WERI-Rb-1 (cell line): ENCODE results near the gene TNRC18.

Experiments used
- DNase-seq: peaks from one replicate; pipeline ENCODE4 v3.0.0-alpha.2; 2020
- H3K27ac ChIP-seq: fragments of 250-450 bp; sonication (Bioruptor Pico); 2 replicates; pipeline ENCODE4 v1.5.1; 2020; ENCODE audit warnings: mild to moderate bottlenecking, moderate library complexity
- H3K27me3 ChIP-seq: fragments of 250-450 bp; sonication (Bioruptor Pico); 2 replicates; pipeline ENCODE4 v1.5.1; 2021; ENCODE audit warnings: mild to moderate bottlenecking, low read depth, moderate library complexity; ENCODE audit not compliant: insufficient read depth, severe bottlenecking
- H3K36me3 ChIP-seq: fragments of 250-450 bp; sonication (Bioruptor Pico); 2 replicates; pipeline ENCODE4 v1.5.1; 2020; ENCODE audit warnings: mild to moderate bottlenecking, moderate library complexity
- H3K4me3 ChIP-seq: 2 replicates; pipeline ENCODE4 v1.5.1; 2011; ENCODE audit warnings: low read depth, mild to moderate bottlenecking, control low read depth, low read length
- H3K9me3 ChIP-seq: fragments of 250-450 bp; sonication (Bioruptor Pico); 2 replicates; pipeline ENCODE4 v1.5.1; 2021; ENCODE audit warnings: mild to moderate bottlenecking, moderate library complexity; ENCODE audit not compliant: severe bottlenecking
- TF ChIP-seq, protein P1 (sequence below): IDR thresholded peaks from 2 replicates; pipeline ENCODE4 v1.5.1; 2011; ENCODE audit warnings: low read depth, mild to moderate bottlenecking, control low read depth, inconsistent platforms, low read length

TNRC18 gene

GRCh38 chr7:5456409-5456808 is 32.8 kb upstream of the TNRC18 start:
- TF ChIP-seq, protein P1, sequence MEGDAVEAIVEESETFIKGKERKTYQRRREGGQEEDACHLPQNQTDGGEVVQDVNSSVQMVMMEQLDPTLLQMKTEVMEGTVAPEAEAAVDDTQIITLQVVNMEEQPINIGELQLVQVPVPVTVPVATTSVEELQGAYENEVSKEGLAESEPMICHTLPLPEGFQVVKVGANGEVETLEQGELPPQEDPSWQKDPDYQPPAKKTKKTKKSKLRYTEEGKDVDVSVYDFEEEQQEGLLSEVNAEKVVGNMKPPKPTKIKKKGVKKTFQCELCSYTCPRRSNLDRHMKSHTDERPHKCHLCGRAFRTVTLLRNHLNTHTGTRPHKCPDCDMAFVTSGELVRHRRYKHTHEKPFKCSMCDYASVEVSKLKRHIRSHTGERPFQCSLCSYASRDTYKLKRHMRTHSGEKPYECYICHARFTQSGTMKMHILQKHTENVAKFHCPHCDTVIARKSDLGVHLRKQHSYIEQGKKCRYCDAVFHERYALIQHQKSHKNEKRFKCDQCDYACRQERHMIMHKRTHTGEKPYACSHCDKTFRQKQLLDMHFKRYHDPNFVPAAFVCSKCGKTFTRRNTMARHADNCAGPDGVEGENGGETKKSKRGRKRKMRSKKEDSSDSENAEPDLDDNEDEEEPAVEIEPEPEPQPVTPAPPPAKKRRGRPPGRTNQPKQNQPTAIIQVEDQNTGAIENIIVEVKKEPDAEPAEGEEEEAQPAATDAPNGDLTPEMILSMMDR = no peak
- no peaks in the 10 kb centered on the region for H3K9me3 ChIP-seq
- H3K4me3 ChIP-seq = no peak overlapping the region
- H3K27me3 ChIP-seq = no peaks in the 10 kb centered on the region
- H3K27ac ChIP-seq = no peak overlapping the region
- no peak for DNase-seq
- no peaks in the 10 kb centered on the region; the same call in 1 of the 2 replicates for H3K36me3 ChIP-seq

DNA sequence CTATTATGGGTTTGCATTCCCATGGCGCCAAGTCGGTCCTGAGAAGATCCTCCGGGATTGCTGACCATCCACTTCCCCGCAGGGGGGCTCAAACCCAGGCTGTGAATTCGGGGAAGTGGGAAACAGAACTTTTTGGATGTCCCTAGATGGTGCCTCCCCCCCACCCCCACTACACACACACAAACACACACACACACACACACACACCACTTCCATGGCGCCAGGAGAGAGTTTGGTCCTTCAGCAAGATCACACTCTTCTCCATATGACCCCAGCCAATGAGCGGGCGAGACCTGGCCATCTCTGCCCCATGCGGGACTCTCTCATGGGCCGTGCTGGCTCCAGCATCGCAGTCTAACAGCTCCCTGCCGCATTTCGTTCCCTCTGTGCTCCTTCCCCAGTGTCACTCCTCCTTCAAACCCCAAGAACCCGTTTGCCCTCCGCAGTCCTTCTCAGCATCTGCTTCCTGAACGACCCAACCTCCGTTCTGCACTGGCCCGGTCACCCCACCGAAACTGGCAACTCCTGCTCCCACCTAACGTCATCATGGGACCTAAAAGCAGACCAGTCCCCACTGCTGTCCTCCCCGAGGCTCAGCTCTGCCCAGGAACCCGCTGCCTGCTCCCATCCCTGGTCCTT is 32.1 kb upstream of the TNRC18 start:
- DNase-seq = no peak
- H3K27me3 ChIP-seq = no peaks in the 10 kb centered on the region
- TF ChIP-seq, protein P1 = no peak
- no peak overlapping the region for H3K27ac ChIP-seq
- no peak overlapping the region for H3K4me3 ChIP-seq
- no peaks in the 10 kb centered on the region; the same call in 1 of the 2 replicates for H3K36me3 ChIP-seq
- no peaks in the 10 kb centered on the region for H3K9me3 ChIP-seq

DNA sequence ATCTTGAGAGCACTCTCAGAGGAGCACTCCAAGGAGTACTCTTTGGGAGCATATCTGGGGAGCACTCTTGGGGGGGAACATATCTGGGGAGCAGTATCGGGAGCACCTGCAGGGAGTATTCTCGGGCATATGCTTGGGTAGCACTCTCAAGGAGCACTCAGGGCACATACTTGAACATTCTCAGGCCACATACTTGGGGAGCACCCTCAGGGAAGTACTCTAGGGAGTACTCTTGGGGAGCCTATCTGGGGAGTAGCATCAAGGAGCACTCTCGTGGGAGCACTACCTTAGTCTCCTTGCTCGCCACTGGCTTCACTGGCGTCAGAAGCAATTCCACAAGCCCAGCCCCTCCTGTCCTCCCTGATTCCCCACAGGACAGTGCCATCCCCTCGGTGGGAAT is 31.5 kb upstream of the TNRC18 start:
- no peak for DNase-seq
- TF ChIP-seq, protein P1 = no peak
- Histone ChIP-seq H3K4me3 (no peak overlapping the region), H3K9me3 (no peaks in the 10 kb centered on the region), H3K27ac (no peak overlapping the region), H3K27me3 (no peaks in the 10 kb centered on the region), H3K36me3 (no peaks in the 10 kb centered on the region; the same call in 1 of the 2 replicates)

DNA sequence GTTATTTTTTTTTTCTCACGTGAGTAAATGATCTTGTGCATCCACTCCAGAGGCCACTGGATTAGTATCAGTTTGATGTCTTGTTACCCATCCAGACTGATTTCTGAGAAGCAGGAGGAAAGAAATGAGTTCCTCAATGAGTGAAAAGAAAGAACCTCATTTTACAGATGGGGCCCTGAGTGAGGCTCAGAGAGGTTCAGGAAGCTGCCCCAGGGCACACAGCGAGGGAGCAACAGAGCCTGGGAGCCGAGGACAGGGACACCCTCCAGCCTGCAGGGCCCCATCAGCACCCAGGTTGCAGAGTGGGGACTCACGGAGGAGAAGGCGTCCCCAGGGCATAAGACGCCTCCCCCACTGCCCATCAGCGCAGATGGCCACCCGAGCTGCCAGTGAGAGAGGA is 30.9 kb upstream of the TNRC18 start:
- TF ChIP-seq, protein P1 = no peak
- no peak for DNase-seq
- Histone ChIP-seq H3K36me3 (no peaks in the 10 kb centered on the region; the same call in 1 of the 2 replicates), H3K27ac (no peak overlapping the region), H3K4me3 (no peak overlapping the region), H3K9me3 (no peaks in the 10 kb centered on the region), H3K27me3 (no peaks in the 10 kb centered on the region)

- Histone ChIP-seq H3K27ac (no peak overlapping the region; the same call in 1 of the 2 replicates), H3K4me3 (no peak overlapping the region), H3K27me3 (no peaks in the 10 kb centered on the region), H3K36me3 (no peaks in the 10 kb centered on the region; the same call in 1 of the 2 replicates), H3K9me3 (no peaks in the 10 kb centered on the region)
- TF ChIP-seq, protein P1 = no peak
- no peak for DNase-seq
Measured at GRCh38 chr7:5453566-5454075, 30.0 kb upstream of the TNRC18 start.
